PFSK-1 (cell line): ENCODE results near the gene KCNE4.

Experiments used
- FOXP2 ChIP-seq: optimal IDR thresholded peaks from 2 replicates; pipeline ENCODE3; 2011; ENCODE audit warnings: borderline replicate concordance, control low read depth, inconsistent platforms; ENCODE audit not compliant: insufficient read depth; ENCODE audit errors: extremely low read length, extremely low read depth
- POLR2AphosphoS5 ChIP-seq: IDR thresholded peaks from 2 replicates; pipeline ENCODE4 v1.6.1; 2012; ENCODE audit warnings: low read depth, mild to moderate bottlenecking, control low read depth, low read length, moderate library complexity
- SIN3A ChIP-seq: IDR thresholded peaks from 2 replicates; pipeline ENCODE4 v1.6.1; 2012; ENCODE audit warnings: mild to moderate bottlenecking, low read length, moderate library complexity, borderline replicate concordance; ENCODE audit not compliant: insufficient read depth
- TAF1 ChIP-seq: IDR thresholded peaks from 2 replicates; pipeline ENCODE4 v1.6.1; 2012; ENCODE audit warnings: low read length, control low read depth, borderline replicate concordance; ENCODE audit not compliant: insufficient read depth
- TF ChIP-seq, protein P1 (sequence below), 2 experiments: IDR thresholded peaks; 2 replicates each; pipeline versions ENCODE4 v1.6.1 to v1.8.0; 2011 to 2012; ENCODE audit warnings: low read depth in 2 of 2, low read length in 2 of 2, control low read depth in 1 of 2, inconsistent platforms in 1 of 2, mild to moderate bottlenecking in 1 of 2, moderate library complexity in 1 of 2; ENCODE audit not compliant: insufficient read depth in 1 of 2

The KCNE4 gene

DNA sequence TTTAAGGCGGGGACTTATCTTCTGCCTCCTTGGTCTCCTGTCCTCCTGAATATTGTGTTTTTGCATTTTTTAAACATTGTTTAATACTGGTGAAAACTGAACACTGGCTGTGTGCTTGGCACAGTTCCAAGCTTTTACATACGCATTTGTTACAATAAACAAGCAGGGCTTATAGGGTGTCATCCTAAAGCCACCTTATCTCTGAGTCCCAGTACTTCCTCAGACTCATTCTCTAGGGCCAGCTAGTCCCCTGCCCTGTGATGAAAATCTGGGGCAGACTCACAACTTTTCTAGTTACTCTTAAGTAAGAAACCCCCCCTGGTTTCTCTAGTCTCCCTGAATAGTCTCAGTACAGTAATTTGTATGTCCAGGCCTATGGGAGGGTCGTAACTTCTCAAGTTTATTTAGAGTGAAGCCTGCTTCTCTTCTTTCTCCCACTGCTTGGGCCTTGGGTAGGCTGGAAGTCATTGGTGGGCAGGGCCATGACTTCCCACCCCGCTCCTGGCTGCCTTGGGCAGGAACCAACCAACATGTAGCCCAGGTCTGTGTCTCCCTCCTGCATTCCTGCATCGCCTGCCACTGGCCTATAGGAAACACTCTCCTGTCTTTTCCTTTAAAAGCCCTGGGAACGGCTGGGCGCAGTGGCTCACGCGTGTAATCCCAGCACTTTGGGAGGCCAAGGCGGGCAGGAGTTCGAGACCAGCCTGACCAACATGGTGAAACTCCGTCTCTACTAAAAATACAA lies 7.7 kb upstream of the KCNE4 start:
- TF ChIP-seq, protein P1, sequence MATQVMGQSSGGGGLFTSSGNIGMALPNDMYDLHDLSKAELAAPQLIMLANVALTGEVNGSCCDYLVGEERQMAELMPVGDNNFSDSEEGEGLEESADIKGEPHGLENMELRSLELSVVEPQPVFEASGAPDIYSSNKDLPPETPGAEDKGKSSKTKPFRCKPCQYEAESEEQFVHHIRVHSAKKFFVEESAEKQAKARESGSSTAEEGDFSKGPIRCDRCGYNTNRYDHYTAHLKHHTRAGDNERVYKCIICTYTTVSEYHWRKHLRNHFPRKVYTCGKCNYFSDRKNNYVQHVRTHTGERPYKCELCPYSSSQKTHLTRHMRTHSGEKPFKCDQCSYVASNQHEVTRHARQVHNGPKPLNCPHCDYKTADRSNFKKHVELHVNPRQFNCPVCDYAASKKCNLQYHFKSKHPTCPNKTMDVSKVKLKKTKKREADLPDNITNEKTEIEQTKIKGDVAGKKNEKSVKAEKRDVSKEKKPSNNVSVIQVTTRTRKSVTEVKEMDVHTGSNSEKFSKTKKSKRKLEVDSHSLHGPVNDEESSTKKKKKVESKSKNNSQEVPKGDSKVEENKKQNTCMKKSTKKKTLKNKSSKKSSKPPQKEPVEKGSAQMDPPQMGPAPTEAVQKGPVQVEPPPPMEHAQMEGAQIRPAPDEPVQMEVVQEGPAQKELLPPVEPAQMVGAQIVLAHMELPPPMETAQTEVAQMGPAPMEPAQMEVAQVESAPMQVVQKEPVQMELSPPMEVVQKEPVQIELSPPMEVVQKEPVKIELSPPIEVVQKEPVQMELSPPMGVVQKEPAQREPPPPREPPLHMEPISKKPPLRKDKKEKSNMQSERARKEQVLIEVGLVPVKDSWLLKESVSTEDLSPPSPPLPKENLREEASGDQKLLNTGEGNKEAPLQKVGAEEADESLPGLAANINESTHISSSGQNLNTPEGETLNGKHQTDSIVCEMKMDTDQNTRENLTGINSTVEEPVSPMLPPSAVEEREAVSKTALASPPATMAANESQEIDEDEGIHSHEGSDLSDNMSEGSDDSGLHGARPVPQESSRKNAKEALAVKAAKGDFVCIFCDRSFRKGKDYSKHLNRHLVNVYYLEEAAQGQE (IDR thresholded peaks at IDR 0.05; ENCODE audit: insufficient read depth in 1 of 2, low read depth in 2 of 2, low read length in 2 of 2): no peak
- TF ChIP-seq FOXP2 (no peak), SIN3A (no peak), TAF1 (no peak), POLR2AphosphoS5 (no peak)

DNA sequence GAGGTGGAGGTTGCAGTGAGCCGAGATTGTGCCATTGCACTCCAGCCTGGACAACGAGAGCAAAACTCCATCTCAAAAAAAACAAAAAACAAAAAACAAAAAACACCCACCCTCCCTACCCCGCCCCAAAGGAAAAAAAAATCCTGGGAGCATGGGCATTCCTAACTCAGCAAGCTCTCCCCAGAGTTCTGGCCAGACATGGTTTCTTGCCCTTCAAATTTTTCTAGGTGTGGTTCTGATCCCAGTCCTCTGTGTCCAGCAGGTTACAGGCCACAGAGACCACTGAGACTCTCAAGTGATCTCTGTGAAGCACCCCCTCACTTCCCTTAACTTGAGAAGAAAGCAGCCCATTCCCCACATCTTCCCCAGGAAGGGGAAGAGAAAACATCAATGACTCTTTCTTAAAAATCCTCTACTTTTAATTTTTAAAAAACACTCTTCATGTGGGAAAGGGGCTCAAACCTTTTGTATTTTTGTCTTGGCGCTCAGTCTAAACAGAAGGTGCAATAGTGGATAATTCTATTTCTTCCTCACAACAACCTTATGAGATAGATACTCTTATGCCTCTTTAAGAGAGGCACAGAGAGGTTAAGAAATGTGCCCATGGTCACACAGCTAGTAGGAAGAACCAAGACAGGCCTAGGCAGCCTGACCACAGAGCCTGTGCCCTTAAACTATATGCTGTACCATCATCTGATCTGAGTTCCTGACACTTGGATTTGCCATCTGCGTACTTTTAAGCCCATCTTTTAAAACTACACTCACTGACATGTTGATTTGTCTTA lies 6.9 kb upstream of the KCNE4 start:
- TF ChIP-seq, protein P1 (IDR thresholded peaks at IDR 0.05; ENCODE audit: insufficient read depth in 1 of 2, low read depth in 2 of 2, low read length in 2 of 2): no peak
- TF ChIP-seq SIN3A (no peak), TAF1 (no peak), POLR2AphosphoS5 (no peak), FOXP2 (no peak)

- TF ChIP-seq FOXP2: no peak
- TF ChIP-seq, protein P1 (IDR thresholded peaks at IDR 0.05; ENCODE audit: insufficient read depth in 1 of 2, low read depth in 2 of 2, low read length in 2 of 2): no peak
- no peak for TF ChIP-seq POLR2AphosphoS5
- no peak for TF ChIP-seq TAF1
- TF ChIP-seq SIN3A: no peak
Measured at GRCh38 chr2:223046470-223047040, 5.4 kb upstream of the KCNE4 start.

DNA sequence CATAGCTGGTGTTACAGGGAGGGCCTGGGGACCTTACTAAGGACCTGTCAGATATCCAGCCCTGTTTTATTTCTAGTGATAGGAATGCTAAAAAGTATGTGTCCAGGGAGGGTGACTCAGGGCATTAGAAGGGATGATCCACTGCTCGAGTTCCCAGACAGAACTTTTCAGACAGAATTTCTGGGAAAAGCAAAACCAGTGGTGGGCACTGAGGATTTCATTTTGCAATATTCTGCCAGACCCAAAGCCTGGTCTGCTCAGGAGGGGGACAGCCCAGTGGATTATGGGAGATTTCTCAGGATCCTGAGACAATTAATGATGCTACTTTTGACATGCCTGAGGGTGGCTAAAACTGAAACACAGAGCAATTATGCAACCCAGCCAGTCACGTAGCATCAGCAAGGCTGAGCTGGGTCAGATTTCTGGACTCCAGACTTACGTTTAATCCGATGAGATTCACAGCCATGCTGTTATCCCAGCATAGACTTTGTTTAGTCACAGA lies 4.7 kb upstream of the KCNE4 start:
- TF ChIP-seq, protein P1 (IDR thresholded peaks at IDR 0.05; ENCODE audit: insufficient read depth in 1 of 2, low read depth in 2 of 2, low read length in 2 of 2): no peak
- no peak for TF ChIP-seq FOXP2
- TF ChIP-seq TAF1: no peak
- TF ChIP-seq POLR2AphosphoS5: no peak
- TF ChIP-seq SIN3A: no peak
